HG03045 (cell line): Measurements from ENCODE around the gene PEX10.

Source experiments
- ATAC-seq: cut with Tn5 transposase; IDR thresholded peaks from one replicate; pipeline ENCODE4 v1.9.1; 2021; ENCODE audit warnings: mild to moderate bottlenecking, moderate library complexity; ENCODE audit not compliant: unreplicated experiment

The PEX10 gene

GRCh38 chr1:2376931-2377672 is 35.3 kb downstream of the PEX10 start:
- no peak for ATAC-seq

- no peak for ATAC-seq
Observed at GRCh38 chr1:2376261-2376741, 36.1 kb downstream of the PEX10 start.

DNA sequence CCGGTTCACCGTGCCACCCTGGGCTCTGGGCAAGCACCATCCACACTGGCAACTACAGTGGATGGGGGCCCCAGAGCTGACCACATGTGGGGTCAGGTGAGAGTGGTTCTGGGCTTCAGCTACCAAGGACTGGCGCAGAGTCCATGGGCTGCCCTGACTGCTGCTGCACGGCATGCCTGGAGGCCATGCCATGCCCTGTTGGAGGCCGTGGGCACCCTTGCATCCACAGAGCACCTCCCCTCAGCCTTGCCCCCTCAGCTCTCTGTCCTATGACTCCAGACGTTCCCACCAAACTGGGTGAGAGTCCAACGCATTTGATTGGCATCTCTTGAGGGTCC is 36.5 kb downstream of the PEX10 start:
- no peak for ATAC-seq

DNA sequence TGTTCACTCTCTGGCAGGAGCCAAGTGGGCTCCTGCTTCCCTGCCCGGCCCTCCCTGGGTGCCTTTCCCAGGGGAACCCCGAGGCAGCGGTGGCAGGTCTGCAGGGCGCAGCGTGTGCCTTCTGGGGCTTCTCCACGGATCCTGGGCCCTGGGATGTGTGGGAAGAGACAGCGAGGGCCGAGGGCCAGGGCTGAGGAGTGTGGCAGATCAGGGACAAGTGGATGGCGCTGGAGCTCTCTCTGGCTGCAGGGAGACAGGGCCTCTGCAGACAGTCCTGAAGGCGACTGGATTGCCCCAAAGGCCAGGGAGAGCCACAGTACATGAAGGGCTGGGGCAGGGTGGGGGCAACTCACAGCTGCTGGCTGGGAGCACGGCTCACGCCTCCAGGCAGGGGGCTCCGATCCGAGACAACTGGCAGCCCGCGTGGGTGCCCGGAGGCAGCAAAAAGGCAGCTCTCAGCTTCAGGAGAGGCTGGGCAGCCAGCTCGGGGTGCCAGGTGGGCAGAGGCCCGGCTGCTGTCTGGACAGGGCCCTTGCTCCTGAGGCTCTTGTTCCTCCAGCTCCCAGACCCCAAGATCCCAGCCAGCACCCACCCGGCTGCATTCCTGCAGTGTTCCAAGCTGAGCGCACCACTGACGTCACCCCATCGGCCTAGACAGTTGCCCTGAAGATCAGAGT is 37.0 kb downstream of the PEX10 start:
- ATAC-seq: no peak

DNA sequence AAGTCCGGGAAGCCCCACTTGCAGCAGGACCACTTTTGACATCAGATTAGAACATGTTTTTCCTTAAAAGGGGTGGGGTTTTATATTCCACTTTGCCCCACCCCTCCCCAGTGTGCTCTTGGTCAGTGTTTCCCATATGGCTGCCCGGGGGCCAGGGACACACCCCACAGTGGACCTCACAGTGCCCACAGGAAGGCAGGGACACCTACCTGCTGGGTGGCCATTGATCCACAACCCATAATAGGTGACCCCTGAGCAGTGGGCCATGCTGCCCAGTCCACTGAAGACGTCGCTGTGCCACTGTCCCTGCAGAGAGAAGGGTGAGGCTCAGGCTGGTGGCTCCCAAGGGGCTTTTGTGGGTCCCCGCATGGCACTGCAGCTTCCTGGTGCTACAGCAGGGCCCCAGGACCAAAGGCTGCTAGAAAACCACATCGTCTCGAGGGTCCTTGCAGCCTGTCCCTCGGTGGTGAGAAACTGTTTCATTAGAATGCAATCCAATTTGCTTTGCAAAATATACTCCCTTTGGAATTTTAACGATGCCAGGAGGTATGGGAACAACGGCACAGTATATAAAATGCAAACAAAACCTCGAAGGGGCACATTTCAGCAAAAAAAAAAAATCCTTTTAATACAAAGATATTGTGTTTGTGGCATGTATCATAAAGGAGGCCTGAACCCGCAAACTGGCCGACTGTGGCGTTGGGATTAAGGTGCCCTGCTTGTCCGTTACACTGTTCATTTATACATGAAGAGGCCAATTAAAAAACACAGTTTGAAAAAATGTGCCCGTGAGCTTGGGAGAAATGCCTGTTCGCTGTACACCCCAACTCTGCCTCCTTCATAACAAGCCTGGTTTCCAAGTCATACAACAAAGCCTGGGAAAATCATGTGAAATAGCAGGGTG is 37.9 kb downstream of the PEX10 start:
- no peak for ATAC-seq

GRCh38 chr1:2373551-2374251 is 38.7 kb downstream of the PEX10 start:
- no peak for ATAC-seq

DNA sequence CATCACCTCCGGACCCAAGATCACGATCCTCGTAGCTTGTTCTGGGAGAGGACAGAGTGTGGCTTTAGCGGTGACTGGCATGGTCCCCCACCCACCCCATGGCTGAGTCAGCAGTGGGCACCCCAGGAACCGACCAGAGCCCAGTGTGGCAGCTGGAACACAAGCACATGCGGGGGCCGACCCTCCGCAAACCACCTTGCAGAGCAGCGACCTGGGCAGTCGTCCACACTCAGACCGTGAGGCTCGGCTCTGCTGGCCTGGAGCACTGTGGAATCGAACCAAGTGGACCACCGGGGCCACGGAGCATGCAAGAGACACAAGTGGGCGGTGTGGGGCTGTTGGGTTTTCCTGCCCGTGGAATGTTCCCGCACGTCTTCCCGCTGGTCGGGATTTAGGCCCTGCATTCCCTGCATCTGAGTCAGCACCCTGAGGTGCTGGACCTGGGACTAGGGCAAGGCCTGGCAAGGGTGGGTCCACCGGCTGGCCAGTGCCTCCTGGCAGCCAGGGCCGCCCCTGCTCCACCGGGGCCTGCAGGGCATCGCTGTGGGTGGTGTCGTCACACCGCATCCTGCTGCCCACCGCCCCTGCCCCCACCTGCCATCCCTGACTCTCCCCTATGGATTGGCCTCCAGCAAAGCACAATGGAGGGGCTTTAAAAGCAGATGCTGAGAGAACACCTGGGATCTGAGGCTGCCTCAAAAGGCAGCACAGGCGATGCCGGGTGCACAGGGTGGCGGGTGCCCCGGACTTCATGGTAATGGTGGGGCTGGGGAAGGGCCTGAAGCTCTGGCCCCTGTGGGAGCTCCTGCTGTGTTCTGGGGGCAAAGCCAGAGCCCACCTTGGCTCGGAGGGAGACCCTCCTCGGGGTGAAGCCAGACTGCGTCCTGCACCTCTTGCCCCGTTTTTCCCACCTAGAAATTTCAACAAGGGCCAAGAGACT is 39.5 kb downstream of the PEX10 start:
- no peak for ATAC-seq

- no peak for ATAC-seq
Observed at GRCh38 chr1:2368053-2368744, 44.2 kb downstream of the PEX10 start.

DNA sequence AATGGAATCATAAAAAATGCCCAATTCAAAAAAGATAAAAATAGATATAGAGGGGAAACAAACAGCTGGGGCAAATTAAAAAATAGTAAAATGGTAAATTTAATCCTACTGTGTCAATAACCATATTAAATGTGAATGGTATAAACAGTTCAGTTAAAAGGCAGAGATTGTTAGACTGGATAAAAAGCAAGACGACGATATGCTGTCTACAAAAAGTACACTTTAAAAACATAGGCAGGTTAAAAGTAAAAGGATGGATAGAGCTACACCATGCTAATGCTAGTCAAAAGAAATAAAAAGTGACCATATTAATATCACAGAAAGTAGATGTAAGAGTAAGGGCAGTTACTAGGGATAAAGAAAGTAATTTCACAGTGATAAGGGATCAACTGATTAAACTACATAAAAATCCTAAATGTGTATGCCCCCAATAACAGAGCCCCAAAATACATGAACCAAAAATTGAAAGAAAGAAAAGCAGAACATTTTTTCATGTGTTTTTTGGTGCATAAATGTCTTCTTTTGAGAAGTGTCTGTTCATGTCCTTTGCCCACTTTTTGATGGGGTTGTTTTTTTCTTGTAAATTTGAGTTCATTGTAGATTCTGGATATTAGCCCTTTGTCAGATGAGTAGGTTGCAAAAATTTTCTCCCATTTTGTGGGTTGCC is 48.4 kb downstream of the PEX10 start:
- ATAC-seq: no peak

GRCh38 chr1:2360588-2361364 is 51.6 kb downstream of the PEX10 start:
- ATAC-seq: no peak

- no peak for ATAC-seq
Observed at GRCh38 chr1:2358651-2359640, 53.4 kb downstream of the PEX10 start.

DNA sequence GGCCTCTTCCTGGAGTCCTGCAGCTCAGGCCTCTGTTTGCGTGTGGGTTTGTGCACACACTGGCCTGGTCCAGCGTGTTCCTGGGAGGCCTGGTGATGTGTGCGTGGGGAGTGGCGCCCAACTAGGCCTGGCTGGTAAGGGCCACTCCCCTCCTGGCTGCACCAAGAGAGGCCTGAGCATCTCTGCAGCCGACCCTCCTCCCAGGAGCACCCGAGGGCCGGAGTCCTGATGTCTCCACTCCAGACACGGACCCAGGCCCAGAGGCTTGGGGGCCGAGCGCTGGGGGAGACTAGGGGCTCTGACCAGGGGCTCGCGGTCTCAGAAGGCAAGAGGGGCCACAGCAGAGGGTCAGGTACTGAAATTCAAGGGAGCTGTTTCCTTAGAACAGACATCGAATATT is 54.3 kb downstream of the PEX10 start:
- ATAC-seq: no peak

DNA sequence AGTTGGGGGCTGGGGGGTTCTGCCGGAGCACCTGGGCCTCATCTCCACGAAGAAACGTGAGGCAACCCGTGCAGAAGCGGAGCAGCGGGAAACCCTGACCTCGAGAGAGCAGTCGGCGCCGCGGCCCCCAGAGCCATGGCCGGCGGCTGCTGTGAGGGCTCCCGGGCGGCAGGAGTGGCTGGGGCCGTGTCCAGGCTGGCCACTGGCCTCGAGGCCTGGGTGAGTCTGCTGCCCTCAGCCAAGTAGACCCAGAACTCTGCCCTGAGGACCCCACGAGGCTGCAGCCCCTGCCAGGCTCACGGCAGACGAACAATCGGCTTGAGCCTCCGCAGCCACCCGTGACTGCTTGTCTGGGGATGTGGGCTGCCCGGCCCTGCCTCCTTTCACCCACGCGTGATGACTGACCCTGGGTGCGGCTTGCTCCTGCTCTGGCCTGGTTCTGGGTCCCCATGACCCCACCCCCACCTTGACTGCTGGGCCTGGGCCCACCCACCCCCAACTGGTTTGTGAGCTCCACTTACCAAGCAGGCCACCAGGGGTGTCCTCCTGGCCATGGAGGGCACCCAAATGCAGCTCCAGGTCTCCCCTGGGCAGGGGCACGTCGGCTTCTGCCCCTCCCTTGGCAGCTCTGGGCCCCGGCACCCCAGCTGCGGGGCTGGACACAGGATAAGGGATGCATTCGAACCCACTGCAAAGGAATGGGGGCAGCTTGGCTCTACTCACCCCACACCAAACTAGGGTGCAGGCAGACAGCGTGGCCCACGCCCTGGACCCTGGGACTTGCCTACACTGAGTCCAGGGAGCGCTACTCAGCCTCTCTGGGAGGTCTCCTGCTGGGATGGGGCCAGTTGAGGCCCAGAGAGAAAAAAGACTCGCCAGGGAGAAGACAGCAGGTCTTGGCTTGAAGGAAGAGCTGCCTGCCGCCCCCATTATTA is 55.2 kb downstream of the PEX10 start:
- no peak for ATAC-seq

DNA sequence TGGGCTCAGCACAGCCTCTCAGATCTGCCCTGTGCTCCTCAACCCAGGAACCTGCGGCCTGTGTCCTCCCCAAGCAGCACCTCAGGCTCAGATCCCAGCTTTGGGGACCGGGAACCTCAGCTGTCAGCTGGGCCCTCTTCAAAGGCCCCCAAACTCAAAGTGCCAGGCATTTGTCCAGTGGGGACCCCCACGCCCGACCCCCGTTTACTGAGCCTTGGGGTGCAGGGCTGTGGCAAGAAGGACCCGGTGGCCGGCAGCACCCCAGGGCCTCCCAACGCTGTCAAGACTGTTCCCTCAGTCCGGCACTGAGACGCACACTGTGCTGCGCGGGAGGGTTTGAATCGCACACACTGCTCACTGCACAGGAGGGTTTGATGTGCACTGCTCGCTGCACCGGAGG is 56.0 kb downstream of the PEX10 start:
- ATAC-seq: no peak

GRCh38 chr1:2355373-2356261 is 56.7 kb downstream of the PEX10 start:
- no peak for ATAC-seq
